HG03571 (cell line): ENCODE measurements around the gene UGT2B11.
"Not testable (repeated sequence)": the region's sequence is repeated elsewhere in the genome, so short reads cannot be mapped to it uniquely, and the experiment has no call there.

ENCODE experiments used
- ATAC-seq: cut with Tn5 transposase; IDR thresholded peaks from one replicate; pipeline ENCODE4 v1.9.1; 2021; ENCODE audit not compliant: unreplicated experiment

UGT2B11 gene

GRCh38 chr4:69214716-69215115 is at the start of gene UGT2B11:
Gene UGT2B11 (minus strand): TSS chr4:69214748. CDS start chr4:69214722, 26 bp downstream.
- no peak for ATAC-seq

- ATAC-seq = not testable (repeated sequence)
These were observed 38.7 kb upstream of the UGT2B11 start for GRCh38 chr4:69253147-69253772.

DNA sequence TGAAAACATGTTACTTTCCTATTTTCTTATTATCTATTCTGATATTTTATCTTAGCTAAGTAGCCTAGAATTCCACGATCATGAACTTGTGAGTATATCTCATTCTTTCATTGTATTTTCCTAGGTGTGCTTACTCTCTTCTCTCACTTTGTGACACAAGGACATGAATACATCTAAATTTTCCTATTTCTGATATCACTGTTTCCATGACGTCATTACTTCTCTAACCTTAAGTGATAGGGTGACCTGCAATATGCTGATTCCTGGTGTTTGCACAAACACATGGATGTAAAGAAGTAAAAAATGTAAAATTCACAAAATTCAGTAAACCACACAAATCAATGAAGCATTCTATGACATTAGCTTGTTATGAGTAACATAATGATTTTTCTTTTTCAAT is 36.3 kb upstream of the UGT2B11 start:
- not testable (repeated sequence) for ATAC-seq

GRCh38 chr4:69242562-69243240 is 28.2 kb upstream of the UGT2B11 start:
- not testable (repeated sequence) for ATAC-seq

DNA sequence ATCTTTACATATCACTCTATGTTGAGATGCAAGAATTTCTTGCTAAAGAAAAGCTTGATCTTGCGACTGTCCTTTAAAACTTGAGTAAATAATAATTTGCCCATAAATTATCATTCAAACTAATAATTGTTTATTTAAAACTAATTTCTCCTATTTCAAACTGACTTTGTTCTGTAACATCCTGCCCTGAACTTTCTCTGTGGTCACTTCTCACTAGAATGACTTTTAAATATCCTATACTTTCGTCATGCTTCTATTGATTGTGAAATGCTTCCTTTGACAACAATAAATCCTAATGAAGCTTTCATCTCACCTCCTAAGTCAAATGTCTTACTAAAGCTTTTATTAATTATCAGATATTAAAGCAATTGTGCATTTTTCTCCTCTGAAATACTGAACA is 27.2 kb upstream of the UGT2B11 start:
- ATAC-seq = not testable (repeated sequence)

GRCh38 chr4:69240787-69241186 is 26.2 kb upstream of the UGT2B11 start:
- not testable (repeated sequence) for ATAC-seq

GRCh38 chr4:69239557-69240168 is 25.1 kb upstream of the UGT2B11 start:
- no peak for ATAC-seq

GRCh38 chr4:69239092-69239491 is 24.5 kb upstream of the UGT2B11 start:
- no peak for ATAC-seq

DNA sequence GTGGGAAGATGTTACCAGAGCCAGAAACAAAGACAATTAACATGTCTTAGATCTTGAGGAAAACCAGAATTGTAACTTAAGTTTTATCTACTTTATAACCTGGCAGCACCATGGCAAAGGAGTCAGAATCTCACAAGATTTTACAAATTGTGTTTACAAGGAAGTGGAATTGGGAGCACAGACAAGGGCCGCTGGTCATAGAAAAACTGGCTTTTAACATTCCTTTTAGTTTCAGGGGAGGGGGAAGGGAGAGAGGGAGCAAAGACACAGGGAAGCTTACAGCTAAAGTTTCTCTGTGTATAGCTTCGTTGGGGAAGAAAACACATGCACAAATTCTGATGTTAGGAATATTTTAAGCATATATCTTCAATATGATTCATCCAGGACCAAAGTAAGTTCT is 10.3 kb upstream of the UGT2B11 start:
- ATAC-seq = no peak

- ATAC-seq = not testable (repeated sequence)
These were observed 8.7 kb upstream of the UGT2B11 start for GRCh38 chr4:69223277-69223676.

GRCh38 chr4:69218491-69218890 is 3.9 kb upstream of the UGT2B11 start:
- not testable (repeated sequence) for ATAC-seq

DNA sequence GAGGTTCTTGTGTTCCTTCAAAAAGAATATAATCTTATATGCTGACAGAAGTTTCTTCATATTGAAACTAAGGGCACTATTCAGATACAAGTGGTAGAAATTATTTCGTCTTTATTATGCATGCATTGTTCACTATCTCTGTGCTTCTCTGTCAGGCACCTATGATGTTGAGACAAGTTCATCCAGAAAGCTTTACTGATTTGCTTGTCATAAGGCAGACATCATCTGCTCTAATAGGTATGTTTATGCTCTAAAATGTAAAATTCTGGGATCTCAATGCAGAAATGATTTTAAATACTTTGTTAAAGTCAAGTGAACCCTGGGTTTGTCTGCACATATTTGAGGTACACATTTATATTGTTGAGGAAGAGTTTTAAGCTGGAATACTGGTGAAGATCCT is 3.6 kb downstream of the UGT2B11 start:
- ATAC-seq = no peak

DNA sequence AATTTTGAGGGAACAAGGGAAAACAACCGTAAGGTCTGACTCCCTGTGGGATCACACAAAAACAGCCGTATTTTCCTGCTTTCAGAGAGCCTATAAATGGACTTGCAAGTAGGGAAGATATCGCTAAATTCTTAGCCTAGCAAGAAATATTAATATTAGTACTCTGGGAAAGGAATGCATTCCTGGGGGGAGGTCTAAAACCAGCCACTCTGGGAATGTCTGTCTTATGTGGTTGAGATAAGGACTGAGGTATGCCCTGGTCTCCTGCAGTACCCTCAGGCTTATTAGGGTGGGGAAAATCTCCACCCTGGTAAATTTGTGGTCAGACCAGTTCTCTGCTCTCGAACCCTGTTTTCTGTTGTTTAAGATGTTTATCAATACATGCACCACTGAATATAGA is 16.0 kb downstream of the UGT2B11 start:
- not testable (repeated sequence) for ATAC-seq

DNA sequence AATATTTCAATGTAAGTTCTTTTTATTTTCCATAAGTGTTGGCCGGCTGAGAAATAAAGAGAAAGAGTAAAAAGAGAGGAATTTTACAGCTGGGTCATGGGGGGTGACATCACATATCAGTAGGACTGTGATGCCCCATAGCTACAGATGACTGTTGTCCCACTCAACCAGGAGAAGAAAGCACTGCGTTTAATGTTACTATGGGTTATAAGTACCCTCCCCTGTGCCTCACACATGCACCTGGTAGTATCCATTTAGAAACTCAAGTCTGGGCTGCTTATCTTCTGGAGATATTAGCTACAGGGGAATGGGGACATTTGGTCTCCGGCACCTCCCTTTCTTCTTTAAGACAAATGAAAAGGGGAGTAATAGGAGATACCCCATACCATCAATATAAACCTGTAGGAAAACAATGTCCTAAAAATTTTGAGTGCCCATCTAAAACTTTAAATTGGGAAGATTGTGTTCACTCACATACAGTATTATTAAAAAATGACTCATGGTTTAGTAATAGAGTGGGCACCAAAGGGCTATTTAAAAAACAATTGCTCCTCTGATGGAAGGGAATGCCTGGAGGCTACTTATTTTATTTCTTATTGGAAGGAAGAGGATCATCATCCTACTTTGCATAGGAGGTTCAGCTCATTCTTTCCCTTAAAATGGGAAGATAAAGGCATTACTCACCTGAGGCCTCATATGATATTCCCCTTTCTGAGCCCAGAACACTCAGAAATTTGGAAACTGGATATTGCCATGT is 18.2 kb downstream of the UGT2B11 start:
- no peak for ATAC-seq

GRCh38 chr4:69194166-69194565 is 20.4 kb downstream of the UGT2B11 start:
- ATAC-seq = no peak

DNA sequence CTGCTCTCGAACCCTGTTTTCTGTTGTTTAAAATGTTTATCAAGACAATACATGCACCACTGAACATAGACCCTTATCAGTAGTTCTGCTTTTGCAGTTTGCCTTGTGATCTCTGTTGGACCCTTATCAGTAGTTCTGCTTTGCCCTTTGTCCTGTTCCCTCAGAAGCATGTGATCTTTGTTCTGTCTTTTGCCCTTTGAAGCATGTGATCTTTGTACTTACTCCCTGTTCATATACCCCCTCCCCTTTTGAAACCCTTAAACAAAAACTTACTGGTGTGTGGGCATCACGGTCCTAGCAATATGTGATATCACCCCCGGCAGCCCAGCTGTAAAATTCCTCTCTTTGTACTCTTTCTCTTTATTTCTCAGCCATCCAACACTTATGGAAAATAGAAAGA is 22.6 kb downstream of the UGT2B11 start:
- not testable (repeated sequence) for ATAC-seq

- ATAC-seq = not testable (repeated sequence)
These were observed 23.9 kb downstream of the UGT2B11 start for GRCh38 chr4:69190621-69191020.

- ATAC-seq = not testable (repeated sequence)
These were observed 32.9 kb downstream of the UGT2B11 start for GRCh38 chr4:69181519-69182169.

GRCh38 chr4:69179817-69180216 is 34.7 kb downstream of the UGT2B11 start:
- ATAC-seq = not testable (repeated sequence)

GRCh38 chr4:69178751-69179205 is 35.8 kb downstream of the UGT2B11 start:
- ATAC-seq = not testable (repeated sequence)
